ENCODE data around the gene HRAS.
"Not testable (repeated sequence)": the region's sequence is repeated elsewhere in the genome, so short reads cannot be mapped to it uniquely, and the experiment has no call there.

HRAS gene

GRCh38 chr11:532986-533585 is 2.3 kb downstream of the HRAS start:
- no peak for FAIRE-seq

- FAIRE-seq: no peak
Measured at GRCh38 chr11:532527-532985, 2.8 kb downstream of the HRAS start.

GRCh38 chr11:531919-532526 is 3.4 kb downstream of the HRAS start:
- no peak for FAIRE-seq

- no peak for FAIRE-seq
Measured at GRCh38 chr11:530960-531831, 4.2 kb downstream of the HRAS start.

GRCh38 chr11:529728-530411 is 5.5 kb downstream of the HRAS start:
- FAIRE-seq: no peak

- no peak for FAIRE-seq
Measured at GRCh38 chr11:528815-529727, 6.3 kb downstream of the HRAS start.

GRCh38 chr11:528166-528814 is 7.1 kb downstream of the HRAS start:
- no peak for FAIRE-seq

GRCh38 chr11:526192-526591 is 9.2 kb downstream of the HRAS start:
- FAIRE-seq: no peak

GRCh38 chr11:521177-521688 is 14.1 kb downstream of the HRAS start:
- no peak for FAIRE-seq

GRCh38 chr11:520428-521176 is 14.8 kb downstream of the HRAS start:
- FAIRE-seq: no peak

- FAIRE-seq: no peak
Measured at GRCh38 chr11:518463-519202, 16.7 kb downstream of the HRAS start.

- not testable (repeated sequence) for FAIRE-seq
Measured at GRCh38 chr11:516918-517685, 18.3 kb downstream of the HRAS start.

- FAIRE-seq: no peak
Measured at GRCh38 chr11:516400-516799, 19.0 kb downstream of the HRAS start.

GRCh38 chr11:515131-515530 is 20.2 kb downstream of the HRAS start:
- no peak for FAIRE-seq

- no peak for FAIRE-seq
Measured at GRCh38 chr11:514606-515005, 20.8 kb downstream of the HRAS start.

- FAIRE-seq: no peak
Measured at GRCh38 chr11:512761-513595, 22.4 kb downstream of the HRAS start.

GRCh38 chr11:508956-509355 is 26.4 kb downstream of the HRAS start:
- FAIRE-seq: no peak

All from endometrium (tissue), 2 donors.